Kidney epithelial cell (primary cell): ENCODE results near the gene DNAJB12. TPM values are rescaled to one million over a fixed set of nuclear protein-coding genes. Genes with fewer than 3 reads are reported as not detected.
"Not testable (repeated sequence)": the region's sequence is repeated elsewhere in the genome, so short reads cannot be mapped to it uniquely, and the experiment has no call there.

Experiments used
- DNase-seq: peaks from one replicate; pipeline ENCODE4 v3.0.0-alpha.2; 2010; ENCODE audit warnings: low read depth
- H3K27me3 ChIP-seq: 2 replicates; pipeline ENCODE4 v1.6.0; 2011; ENCODE audit warnings: low read length; ENCODE audit not compliant: control insufficient read depth, insufficient read depth
- H3K36me3 ChIP-seq: 2 replicates; pipeline ENCODE4 v1.5.1; 2011; ENCODE audit warnings: low read length; ENCODE audit not compliant: control insufficient read depth, insufficient read depth
- H3K4me3 ChIP-seq: 2 replicates; pipeline ENCODE4 v1.5.1; 2011; ENCODE audit warnings: low read depth, mild to moderate bottlenecking, control low read depth, low read length
- total RNA-seq: library from RNA; depleted of rRNA; stranded (reverse); fragments of >200 nt; gene quantifications from 2 replicates; pipeline ENCODE4 v1.2.3, GENCODE V29; 2015
- TF ChIP-seq, protein P1 (sequence below): IDR thresholded peaks from 2 replicates; pipeline ENCODE4 v1.5.1; 2011; ENCODE audit warnings: mild to moderate bottlenecking, moderate library complexity, low read length, control low read depth, inconsistent platforms; ENCODE audit not compliant: insufficient read depth, poor library complexity, severe bottlenecking

DNAJB12 gene
- total RNA-seq, 1 donor from 2014 or later = 34.4 TPM

DNA sequence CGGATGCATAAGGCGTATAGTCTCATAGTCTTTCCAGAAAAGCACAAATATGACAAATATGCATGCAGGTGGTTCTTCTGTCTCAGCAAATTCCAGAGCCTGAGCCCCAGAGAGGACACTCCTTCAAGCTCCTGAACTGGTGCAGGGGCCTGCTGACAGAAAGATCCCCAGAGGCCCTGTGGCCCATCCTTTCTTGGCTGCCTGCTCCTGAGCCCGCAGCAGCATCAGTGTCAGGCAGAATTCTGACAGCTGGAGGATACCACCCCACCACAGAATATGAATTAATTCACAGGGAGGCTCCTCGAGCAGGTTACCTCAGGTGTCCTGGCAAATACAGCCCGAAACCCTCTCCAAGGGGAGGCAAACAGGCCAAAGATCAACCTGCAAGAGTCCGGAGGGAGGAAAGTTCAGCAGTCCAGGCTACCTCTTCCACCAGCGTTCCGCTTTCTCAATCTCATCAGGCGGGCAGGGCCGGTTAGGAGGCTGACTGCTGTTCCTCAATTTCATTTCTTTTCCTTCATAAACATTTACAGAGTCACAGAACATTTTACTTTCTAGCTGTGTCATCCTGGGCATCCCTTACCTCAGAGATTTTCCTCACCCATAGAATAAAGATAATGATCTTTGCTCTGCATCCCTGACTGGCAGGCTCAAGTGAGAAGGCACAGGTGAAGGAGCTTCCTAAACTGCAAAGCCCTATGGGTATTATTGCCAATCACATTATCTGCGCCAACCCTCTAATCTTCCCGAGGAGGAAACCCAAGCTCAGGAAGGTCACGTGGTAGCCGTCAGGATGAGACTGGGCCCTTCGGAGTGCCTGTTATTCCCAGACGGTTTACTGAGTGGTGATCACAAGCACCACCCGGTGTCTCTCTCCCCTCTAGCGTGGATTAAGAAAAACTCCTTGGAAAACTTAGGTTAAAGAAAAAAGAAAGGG, 1.4 kb downstream of the DNAJB12 start:
- peak overlapping the region; percentile 75 for H3K4me3 ChIP-seq
- no peaks in the 10 kb centered on the region for H3K36me3 ChIP-seq
- no peaks in the 10 kb centered on the region for H3K27me3 ChIP-seq
- no peak for DNase-seq
- TF ChIP-seq, protein P1, sequence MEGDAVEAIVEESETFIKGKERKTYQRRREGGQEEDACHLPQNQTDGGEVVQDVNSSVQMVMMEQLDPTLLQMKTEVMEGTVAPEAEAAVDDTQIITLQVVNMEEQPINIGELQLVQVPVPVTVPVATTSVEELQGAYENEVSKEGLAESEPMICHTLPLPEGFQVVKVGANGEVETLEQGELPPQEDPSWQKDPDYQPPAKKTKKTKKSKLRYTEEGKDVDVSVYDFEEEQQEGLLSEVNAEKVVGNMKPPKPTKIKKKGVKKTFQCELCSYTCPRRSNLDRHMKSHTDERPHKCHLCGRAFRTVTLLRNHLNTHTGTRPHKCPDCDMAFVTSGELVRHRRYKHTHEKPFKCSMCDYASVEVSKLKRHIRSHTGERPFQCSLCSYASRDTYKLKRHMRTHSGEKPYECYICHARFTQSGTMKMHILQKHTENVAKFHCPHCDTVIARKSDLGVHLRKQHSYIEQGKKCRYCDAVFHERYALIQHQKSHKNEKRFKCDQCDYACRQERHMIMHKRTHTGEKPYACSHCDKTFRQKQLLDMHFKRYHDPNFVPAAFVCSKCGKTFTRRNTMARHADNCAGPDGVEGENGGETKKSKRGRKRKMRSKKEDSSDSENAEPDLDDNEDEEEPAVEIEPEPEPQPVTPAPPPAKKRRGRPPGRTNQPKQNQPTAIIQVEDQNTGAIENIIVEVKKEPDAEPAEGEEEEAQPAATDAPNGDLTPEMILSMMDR = no peak

DNA sequence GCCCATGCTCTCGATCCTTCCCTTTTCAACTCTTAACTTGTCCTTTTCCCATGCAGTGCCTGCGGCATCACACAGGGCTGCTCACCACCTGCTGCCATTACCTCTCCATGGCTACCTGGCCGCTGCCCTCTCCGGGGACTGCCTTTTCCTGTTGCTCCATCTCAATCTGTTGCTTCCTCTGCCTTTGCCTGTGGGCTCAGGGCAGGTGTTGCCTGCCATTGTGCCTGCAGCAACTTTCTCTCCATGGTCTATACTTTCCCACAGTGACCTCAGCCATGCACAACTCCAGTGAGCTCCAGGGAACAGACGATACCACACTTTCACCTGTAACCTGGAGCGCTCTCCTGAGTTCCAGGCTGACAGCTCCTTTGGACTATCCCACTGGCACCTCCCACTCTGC, 3.2 kb downstream of the DNAJB12 start:
- TF ChIP-seq, protein P1 = no peak
- no peaks in the 10 kb centered on the region for H3K36me3 ChIP-seq
- H3K27me3 ChIP-seq = no peaks in the 10 kb centered on the region
- no peak overlapping the region for H3K4me3 ChIP-seq
- no peak for DNase-seq

DNA sequence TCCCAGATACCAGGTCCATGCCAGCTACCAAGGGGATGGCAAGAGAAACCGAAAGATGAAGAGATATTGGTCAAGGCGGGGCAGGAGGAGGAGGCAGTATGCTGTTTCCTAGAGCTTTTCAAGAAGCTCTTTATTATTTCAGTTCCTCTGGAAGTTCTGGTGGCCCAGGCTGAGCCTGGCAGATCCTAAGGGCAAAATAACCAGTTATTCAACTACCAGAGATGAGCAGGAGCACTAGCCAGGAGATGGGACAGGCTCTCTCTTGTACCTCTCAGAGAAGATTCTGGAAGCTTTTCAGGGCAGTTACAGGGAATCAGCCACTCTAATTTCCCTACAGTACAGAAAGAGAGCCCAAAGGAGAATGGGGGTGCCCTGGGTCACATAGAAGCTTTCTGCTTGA, 5.3 kb downstream of the DNAJB12 start:
- Histone ChIP-seq H3K27me3 (no peaks in the 10 kb centered on the region), H3K36me3 (no peaks in the 10 kb centered on the region), H3K4me3 (no peak overlapping the region)
- DNase-seq = no peak
- TF ChIP-seq, protein P1 = no peak

DNA sequence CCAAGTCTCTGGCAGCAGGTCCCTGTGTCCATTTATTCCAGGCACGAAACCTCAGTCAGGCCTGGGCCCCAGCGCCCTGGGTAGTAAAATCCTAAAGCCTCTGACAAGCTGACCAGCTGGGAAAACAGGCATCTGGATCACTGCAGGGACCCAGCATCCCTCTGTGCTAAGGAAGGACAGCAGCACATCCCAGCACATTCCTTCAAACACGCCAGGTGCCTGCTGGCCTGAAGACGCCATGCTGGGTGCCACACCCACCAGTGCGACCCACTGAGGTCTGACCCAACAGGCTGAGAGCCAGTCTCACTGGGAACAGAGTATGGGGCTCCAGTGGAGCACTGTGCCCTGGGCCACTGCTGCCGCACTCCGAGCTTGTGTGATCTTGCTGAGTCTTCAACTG, 6.4 kb downstream of the DNAJB12 start:
- no peak for DNase-seq
- TF ChIP-seq, protein P1 = no peak
- Histone ChIP-seq H3K27me3 (no peaks in the 10 kb centered on the region), H3K4me3 (no peak overlapping the region), H3K36me3 (no peaks in the 10 kb centered on the region)

DNA sequence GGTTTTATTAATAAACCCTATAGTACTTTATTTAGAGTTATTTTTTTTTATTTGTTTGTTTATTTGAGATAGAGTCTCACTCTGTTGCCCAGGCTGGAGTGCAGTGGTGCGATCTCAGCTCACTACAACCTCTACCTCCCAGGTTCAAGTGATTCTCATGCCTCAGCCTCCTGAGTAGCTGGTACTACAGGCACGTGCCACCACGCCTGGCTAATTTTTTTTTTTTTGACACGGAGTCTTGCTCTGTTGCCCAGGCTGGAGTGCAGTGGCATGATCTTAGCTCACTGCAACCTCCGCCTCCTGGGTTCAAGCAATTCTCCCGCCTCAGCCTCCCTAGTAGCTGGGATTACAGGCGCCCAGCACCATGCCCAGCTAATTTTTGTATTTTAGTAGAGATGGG, 8.6 kb downstream of the DNAJB12 start:
- not testable (repeated sequence) for H3K36me3 ChIP-seq, H3K27me3 ChIP-seq, DNase-seq, H3K4me3 ChIP-seq

DNA sequence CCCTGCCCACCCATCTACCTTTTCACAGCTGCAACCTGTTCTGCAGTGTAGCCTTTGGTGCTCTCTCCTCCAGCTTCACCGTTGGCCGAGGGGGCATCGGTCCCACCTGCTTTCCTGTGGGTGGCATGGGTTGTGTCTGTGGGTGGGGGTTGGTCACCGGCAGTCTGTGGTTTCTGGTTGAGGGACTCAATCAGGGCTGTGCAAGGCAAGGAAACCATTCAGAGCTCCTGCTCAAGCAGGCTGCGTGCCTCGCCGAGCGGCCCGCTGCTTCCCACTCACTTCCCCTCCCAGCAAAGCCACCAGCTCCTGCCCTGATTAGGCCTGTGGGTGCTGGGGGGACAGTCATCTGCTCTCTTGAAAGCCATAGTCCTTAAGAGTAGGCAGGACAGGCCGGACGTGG, 9.8 kb downstream of the DNAJB12 start:
- Histone ChIP-seq H3K4me3 (no peak overlapping the region), H3K27me3 (no peaks in the 10 kb centered on the region), H3K36me3 (no peaks in the 10 kb centered on the region)
- no peak for DNase-seq
- TF ChIP-seq, protein P1 = no peak
